Suprapubic skin (tissue), 4 donors: ENCODE data around the gene GIPR. TPM values are rescaled to one million over a fixed set of nuclear protein-coding genes. Genes with fewer than 3 reads are reported as not detected.
"Not testable (repeated sequence)": the region's sequence is repeated elsewhere in the genome, so short reads cannot be mapped to it uniquely, and the experiment has no call there.

Source experiments
- DNase-seq, 2 donors: peaks; one replicate each; pipeline ENCODE4 v3.0.0-alpha.2; 2019; ENCODE audit warnings: low spot score in 2 of 2
- H3K27ac ChIP-seq: fragments of 200-600 bp; sonication (generic); one replicate; pipeline ENCODE4 v1.5.1; 2019
- H3K27me3 ChIP-seq: fragments of 200-600 bp; sonication (generic); one replicate; pipeline ENCODE4 v1.5.1; 2019
- H3K36me3 ChIP-seq: fragments of 200-600 bp; sonication (generic); one replicate; pipeline ENCODE4 v1.5.1; 2019
- H3K4me1 ChIP-seq: fragments of 200-600 bp; sonication (generic); one replicate; pipeline ENCODE4 v1.5.1; 2019
- H3K4me3 ChIP-seq: fragments of 200-600 bp; sonication (generic); one replicate; pipeline ENCODE4 v1.5.1; 2019; ENCODE audit warnings: mild to moderate bottlenecking
- H3K9me3 ChIP-seq: fragments of 200-600 bp; sonication (generic); one replicate; pipeline ENCODE4 v1.5.1; 2019
- CTCF ChIP-seq, 2 donors: fragments of 200-600 bp in 1 of 2; fragments of 450-650 bp in 1 of 2; sonication (generic) in 1 of 2; IDR thresholded peaks; one replicate each; pipeline ENCODE4 v1.5.1; 2016 to 2019; ENCODE audit warnings: antibody characterized with exemption in 2 of 2, mild to moderate bottlenecking in 1 of 2, moderate library complexity in 1 of 2
- EP300 ChIP-seq: sonication (generic); formaldehyde crosslinking; IDR thresholded peaks from one replicate; pipeline ENCODE4 v1.6.1; 2017; ENCODE audit warnings: antibody characterized with exemption
- POLR2A ChIP-seq, 2 donors: fragments of 450-650 bp; IDR thresholded peaks; one replicate each; pipeline ENCODE4 v1.6.1; 2017; ENCODE audit warnings: antibody characterized with exemption in 2 of 2, mild to moderate bottlenecking in 2 of 2, moderate library complexity in 2 of 2
- POLR2AphosphoS5 ChIP-seq, 3 donors: sonication (generic); formaldehyde crosslinking; IDR thresholded peaks; one replicate each; pipeline ENCODE4 v1.6.1; 2017; ENCODE audit warnings: antibody characterized with exemption in 3 of 3
- WGBS: methylation state at CpG from one replicate; pipeline ENCODE4 v1.1.5; 2018; 5-methylcytosine and 5-hydroxymethylcytosine counted together
- total RNA-seq, 4 donors: library from RNA; depleted of rRNA; stranded (reverse); fragments of >200 nt; gene quantifications; one replicate each; pipeline ENCODE4 v1.1.0, GENCODE V29; 2016

Gene GIPR
- total RNA-seq, 4 donors from 2014 or later, result 0.95 to 11.2 (median 1.6) TPM

- WGBS, result 97% methylated on average over 3 of the region's 3 CpGs
- DNase-seq, result no peak
- peaks cover 19% of the 10 kb centered on the region for H3K4me1 ChIP-seq
- peaks cover 20% of the 10 kb centered on the region for H3K36me3 ChIP-seq
- no peaks in the 10 kb centered on the region for H3K27me3 ChIP-seq
- no peak overlapping the region for H3K27ac ChIP-seq
- TF ChIP-seq POLR2A (IDR thresholded peaks at IDR 0.05), result no peak
- no peak for TF ChIP-seq EP300
- TF ChIP-seq CTCF (IDR thresholded peaks at IDR 0.05), result no peak
- TF ChIP-seq POLR2AphosphoS5 (IDR thresholded peaks at IDR 0.05), result no peak
- H3K4me3 ChIP-seq, result no peak overlapping the region
- H3K9me3 ChIP-seq, result no peaks in the 10 kb centered on the region
Observed at GRCh38 chr19:45715139-45715538, 47.1 kb downstream of the GIPR start.

GRCh38 chr19:45716359-45717130 lies 48.5 kb downstream of the GIPR start:
- Histone ChIP-seq H3K36me3 (peaks cover 18% of the 10 kb centered on the region), H3K27me3 (no peaks in the 10 kb centered on the region), H3K9me3 (no peaks in the 10 kb centered on the region), H3K4me1 (peaks cover 32% of the 10 kb centered on the region), H3K4me3 (peak overlapping the region; percentile 68), H3K27ac (peak overlapping the region; percentile 91)
- 2% methylated on average over 24 of the region's 24 CpGs for WGBS
- TF ChIP-seq POLR2AphosphoS5 (IDR thresholded peaks at IDR 0.05), result no peak
- TF ChIP-seq POLR2A (IDR thresholded peaks at IDR 0.05), result no peak
- TF ChIP-seq EP300, result no peak
- no peak for DNase-seq

- H3K36me3 ChIP-seq, result peaks cover 9% of the 10 kb centered on the region
- H3K4me1 ChIP-seq, result peaks cover 38% of the 10 kb centered on the region
- DNase-seq, result peak; percentile 99
- H3K4me3 ChIP-seq, result peak overlapping the region; percentile 68
- 1% methylated on average over 48 of the region's 51 CpGs for WGBS
- H3K27me3 ChIP-seq, result no peaks in the 10 kb centered on the region
- H3K27ac ChIP-seq, result peak overlapping the region; percentile 91
- H3K9me3 ChIP-seq, result no peaks in the 10 kb centered on the region
- TF ChIP-seq POLR2A (IDR thresholded peaks at IDR 0.05) (no peak), POLR2AphosphoS5 (IDR thresholded peaks at IDR 0.05) (peak; percentile 23 to 94 (median 82)), CTCF (IDR thresholded peaks at IDR 0.05) (peak in 1 of 2 donors; percentile 14), EP300 (no peak)
Observed at GRCh38 chr19:45717131-45717982, 49.3 kb downstream of the GIPR start.

GRCh38 chr19:45717983-45718650 lies 50.1 kb downstream of the GIPR start:
- Histone ChIP-seq H3K27ac (peak overlapping the region; percentile 91), H3K9me3 (no peaks in the 10 kb centered on the region), H3K4me3 (peak overlapping the region; percentile 68), H3K27me3 (no peaks in the 10 kb centered on the region), H3K36me3 (peaks cover 2% of the 10 kb centered on the region), H3K4me1 (peaks cover 43% of the 10 kb centered on the region)
- no peak for DNase-seq
- WGBS, result 46% methylated on average over 11 of the region's 12 CpGs
- no peak for TF ChIP-seq POLR2A (IDR thresholded peaks at IDR 0.05)
- TF ChIP-seq CTCF (IDR thresholded peaks at IDR 0.05), result no peak
- no peak for TF ChIP-seq POLR2AphosphoS5 (IDR thresholded peaks at IDR 0.05)
- TF ChIP-seq EP300, result no peak

- DNase-seq, H3K27me3 ChIP-seq, H3K9me3 ChIP-seq, H3K27ac ChIP-seq, H3K4me3 ChIP-seq: not testable (repeated sequence)
- H3K36me3 ChIP-seq, result peaks cover 10% of the 10 kb centered on the region
- 97% methylated on average over 11 of the region's 11 CpGs for WGBS
- peaks cover 44% of the 10 kb centered on the region for H3K4me1 ChIP-seq
Observed at GRCh38 chr19:45720065-45720464, 52.0 kb downstream of the GIPR start.

- not testable (repeated sequence) for H3K27me3 ChIP-seq, H3K9me3 ChIP-seq, DNase-seq, H3K27ac ChIP-seq, H3K4me3 ChIP-seq
- Histone ChIP-seq H3K4me1 (peaks cover 27% of the 10 kb centered on the region), H3K36me3 (peaks cover 11% of the 10 kb centered on the region)
- 90% methylated on average over 18 of the region's 18 CpGs for WGBS
Observed at GRCh38 chr19:45728683-45729082, 60.7 kb downstream of the GIPR start.
